Naive B cell (primary cell): Measurements from ENCODE around the gene ZNRD2. TPM values are rescaled to one million over a fixed set of nuclear protein-coding genes. Genes with fewer than 3 reads are reported as not detected.

Experiments used
- ATAC-seq, 2 donors: fragments of 150-1000 bp; cut with Tn5 transposase; 2 replicates each; pipeline ENCODE4 v1.10.0; 2021; ENCODE audit warnings: low read depth in 2 of 2, mild to moderate bottlenecking in 2 of 2, moderate library complexity in 2 of 2
- DNase-seq: peaks from one replicate; pipeline ENCODE4 v3.0.0; 2022
- H3K27ac Mint-ChIP-seq, 6 donors: one replicate each; pipeline ENCODE4 v1.8.0; 2020 to 2022; ENCODE audit warnings: mild to moderate bottlenecking in 6 of 6, mixed read lengths in 6 of 6, moderate library complexity in 5 of 6, inconsistent platforms in 2 of 6
- H3K27me3 Mint-ChIP-seq, 3 donors: one replicate each; pipeline ENCODE4 v1.8.0; 2021 to 2022; ENCODE audit warnings: mixed read lengths in 3 of 3, mild to moderate bottlenecking in 1 of 3
- H3K36me3 Mint-ChIP-seq, 2 donors: one replicate each; pipeline ENCODE4 v1.8.0; 2020 to 2022; ENCODE audit warnings: mixed read lengths in 2 of 2, inconsistent platforms in 1 of 2, mild to moderate bottlenecking in 1 of 2
- H3K4me1 Mint-ChIP-seq, 3 donors: one replicate each; pipeline ENCODE4 v1.8.0; 2020 to 2022; ENCODE audit warnings: mixed read lengths in 3 of 3, inconsistent platforms in 1 of 3, mild to moderate bottlenecking in 1 of 3, moderate library complexity in 1 of 3
- H3K4me3 Mint-ChIP-seq, 8 donors: one replicate each; pipeline ENCODE4 v1.8.0; 2020 to 2022; ENCODE audit warnings: mild to moderate bottlenecking in 8 of 8, mixed read lengths in 8 of 8, moderate library complexity in 8 of 8, inconsistent platforms in 2 of 8
- H3K9me3 Mint-ChIP-seq, 7 donors: one replicate each; pipeline ENCODE4 v1.8.0; 2020 to 2022; ENCODE audit warnings: mixed read lengths in 7 of 7, mild to moderate bottlenecking in 5 of 7, inconsistent platforms in 2 of 7, moderate library complexity in 1 of 7
- polyA plus RNA-seq, 6 donors: library from polyadenylated mRNA; unstranded; fragments of 300-500 nt; fragmentation: Illumina TruSeq; gene quantifications; one replicate each; pipeline ENCODE4 v1.2.3, GENCODE V29; 2021; ENCODE audit warnings: low read depth in 6 of 6

The ZNRD2 gene
- polyA plus RNA-seq, 6 donors from 2014 or later: 56.9 to 74.5 (median 69.8) TPM

DNA sequence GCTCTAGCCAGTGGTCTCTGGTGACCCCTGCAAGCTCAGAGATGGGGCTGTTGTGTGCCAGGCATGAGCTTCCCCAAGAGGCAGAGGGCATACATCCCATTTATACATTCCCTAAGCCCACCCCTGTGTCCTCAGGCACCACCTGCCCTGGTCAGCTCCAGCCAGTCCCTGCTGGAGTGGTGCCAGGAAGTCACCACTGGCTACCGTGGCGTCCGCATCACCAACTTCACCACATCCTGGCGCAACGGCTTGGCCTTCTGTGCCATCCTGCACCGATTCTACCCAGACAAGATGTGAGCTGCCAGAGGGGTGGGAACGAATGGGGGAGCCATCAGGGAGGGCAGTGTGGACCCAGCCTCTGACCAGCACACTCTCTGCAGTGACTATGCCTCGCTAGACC lies 13.8 kb downstream of the ZNRD2 start:
- ATAC-seq (no peak), DNase-seq (no peak)
- Mint-ChIP-seq H3K4me3 (peak overlapping the region in 1 of 8 donors; percentile 47), H3K4me1 (peaks cover 38 to 42% (median 40%) of the 10 kb centered on the region in 3 donors), H3K27ac (peak overlapping the region in 1 of 6 donors; percentile 69), H3K9me3 (no peaks in the 10 kb centered on the region), H3K27me3 (no peaks in the 10 kb centered on the region), H3K36me3 (peaks cover 0 to 6% of the 10 kb centered on the region in 2 donors)

DNA sequence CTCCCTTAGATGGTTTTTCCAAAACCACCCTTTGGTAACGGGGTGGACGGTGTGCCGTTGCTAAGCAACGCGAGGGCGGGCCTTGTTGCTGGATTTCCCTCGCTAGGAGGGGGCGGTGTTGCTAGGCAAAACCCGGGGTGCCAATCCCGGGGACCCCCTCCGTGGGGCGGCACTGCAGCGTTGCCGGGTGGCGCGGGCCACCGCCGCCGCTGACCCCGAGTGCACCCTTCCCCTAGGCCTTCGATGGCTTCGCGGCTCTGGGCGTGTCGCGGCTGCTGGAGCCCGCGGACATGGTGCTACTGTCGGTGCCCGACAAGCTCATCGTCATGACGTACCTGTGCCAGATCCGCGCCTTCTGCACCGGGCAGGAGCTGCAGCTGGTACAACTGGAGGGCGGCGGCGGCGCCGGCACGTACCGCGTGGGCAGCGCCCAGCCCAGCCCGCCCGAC lies 14.5 kb downstream of the ZNRD2 start:
- no peaks in the 10 kb centered on the region for H3K9me3 Mint-ChIP-seq
- ATAC-seq: no peak
- H3K27ac Mint-ChIP-seq: no peak overlapping the region
- no peak overlapping the region for H3K4me3 Mint-ChIP-seq
- H3K4me1 Mint-ChIP-seq: peaks cover 40 to 46% (median 41%) of the 10 kb centered on the region in 3 donors
- no peaks in the 10 kb centered on the region for H3K27me3 Mint-ChIP-seq
- peaks cover 0 to 6% of the 10 kb centered on the region in 2 donors for H3K36me3 Mint-ChIP-seq
- DNase-seq: no peak

DNA sequence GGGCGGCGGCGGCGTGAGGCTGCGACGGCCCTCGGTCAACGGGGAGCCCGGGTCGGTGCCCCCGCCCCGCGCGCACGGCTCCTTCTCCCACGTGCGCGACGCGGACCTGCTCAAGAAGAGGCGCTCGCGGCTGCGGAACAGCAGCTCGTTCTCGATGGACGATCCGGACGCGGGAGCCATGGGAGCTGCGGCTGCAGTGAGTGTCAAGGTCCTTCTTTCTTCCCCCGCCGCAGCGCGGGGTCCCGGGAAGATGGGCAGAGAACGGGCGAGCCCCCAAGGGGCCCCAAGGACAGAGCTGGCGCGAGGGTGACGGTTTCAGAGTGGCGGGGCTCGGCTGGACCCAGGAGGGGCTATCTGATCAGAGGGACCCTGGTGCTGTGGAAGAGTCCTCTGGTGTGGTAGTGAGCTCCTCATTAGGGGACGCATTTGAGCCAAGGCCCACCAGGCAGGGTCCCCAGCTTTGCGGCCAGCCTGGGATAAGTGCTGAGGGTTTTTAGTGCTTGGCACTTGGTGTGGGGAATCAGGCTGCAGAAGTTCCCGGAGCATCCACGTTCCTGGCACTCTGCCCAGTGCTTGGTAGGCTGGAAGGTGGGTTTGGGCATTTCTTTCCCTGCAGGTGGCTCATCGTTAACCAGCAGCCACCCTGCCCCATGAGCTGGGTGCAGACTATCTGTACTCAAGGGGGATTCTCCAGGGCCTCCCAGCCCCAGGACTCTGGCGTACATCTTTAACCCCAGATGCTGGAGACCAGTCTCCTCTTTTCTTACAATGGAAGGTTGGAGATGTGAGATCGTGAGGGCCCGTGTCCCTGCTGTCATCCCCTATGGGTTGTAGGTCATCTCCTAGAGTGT lies 15.3 kb downstream of the ZNRD2 start:
- DNase-seq: no peak

DNA sequence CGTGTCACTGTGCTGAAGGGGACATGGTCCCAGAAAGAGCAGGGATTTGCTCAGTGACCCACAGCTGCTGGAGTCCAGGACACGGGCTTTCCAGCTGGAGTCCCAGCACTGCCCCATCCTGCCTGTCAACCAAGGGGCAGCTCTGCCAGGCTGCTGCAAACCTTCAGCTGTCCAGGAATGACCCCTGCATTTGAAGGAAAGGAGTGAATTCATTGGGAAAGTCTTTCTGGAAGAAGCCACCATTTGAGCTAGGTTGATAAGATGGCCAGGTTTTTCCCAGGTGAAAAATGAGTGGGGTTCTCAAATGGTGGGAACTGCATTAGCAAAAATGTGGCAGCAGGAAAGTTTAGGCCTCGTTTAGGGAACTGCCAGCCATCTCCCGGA lies 16.0 kb downstream of the ZNRD2 start:
- Mint-ChIP-seq H3K4me1 (peaks cover 40 to 50% (median 47%) of the 10 kb centered on the region in 3 donors), H3K4me3 (peak overlapping the region in 3 of 8 donors; percentile 19 to 47 (median 33)), H3K36me3 (no peaks in the 10 kb centered on the region), H3K27me3 (no peaks in the 10 kb centered on the region), H3K9me3 (no peaks in the 10 kb centered on the region), H3K27ac (peak overlapping the region in 5 of 6 donors; percentile 9 to 95 (median 93))
- ATAC-seq (no peak), DNase-seq (no peak)

More for the DNA sequence above, 15.3 kb downstream of the ZNRD2 start:
- no peak for ATAC-seq
- H3K9me3 Mint-ChIP-seq: no peaks in the 10 kb centered on the region
- peaks cover 40 to 50% (median 45%) of the 10 kb centered on the region in 3 donors for H3K4me1 Mint-ChIP-seq
- peak overlapping the region in 4 of 6 donors; percentile 9 to 95 (median 83) for H3K27ac Mint-ChIP-seq
- H3K27me3 Mint-ChIP-seq: no peaks in the 10 kb centered on the region
- peak overlapping the region in 2 of 8 donors; percentile 33 to 47 for H3K4me3 Mint-ChIP-seq
- peaks cover 0 to 5% of the 10 kb centered on the region in 2 donors for H3K36me3 Mint-ChIP-seq

DNA sequence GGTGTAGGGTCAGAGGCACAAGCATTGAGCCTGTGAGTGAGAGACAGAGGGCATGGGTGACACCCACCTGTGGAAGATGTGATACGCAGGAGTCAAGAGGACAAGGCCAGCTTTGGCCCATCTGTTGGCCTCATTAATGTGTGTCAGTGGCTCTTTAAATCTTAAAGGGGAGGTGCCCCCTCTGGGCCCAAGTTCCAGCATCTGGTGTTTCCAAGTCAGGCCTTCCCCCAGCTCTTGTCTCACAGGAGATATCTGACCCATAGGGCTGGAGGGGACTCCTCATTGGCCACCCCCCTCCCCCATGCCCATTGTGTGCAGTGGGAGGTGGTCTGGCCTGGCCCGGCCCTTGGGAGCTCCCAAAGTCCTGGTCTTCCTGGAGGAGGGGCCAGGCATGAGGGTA lies 16.4 kb downstream of the ZNRD2 start:
- Mint-ChIP-seq H3K9me3 (no peaks in the 10 kb centered on the region), H3K27ac (peak overlapping the region in 5 of 6 donors; percentile 58 to 95 (median 93)), H3K27me3 (no peaks in the 10 kb centered on the region), H3K4me3 (peak overlapping the region in 2 of 8 donors; percentile 19 to 76), H3K4me1 (peaks cover 40 to 50% (median 47%) of the 10 kb centered on the region in 3 donors), H3K36me3 (no peaks in the 10 kb centered on the region)
- no peak for DNase-seq
- no peak for ATAC-seq

DNA sequence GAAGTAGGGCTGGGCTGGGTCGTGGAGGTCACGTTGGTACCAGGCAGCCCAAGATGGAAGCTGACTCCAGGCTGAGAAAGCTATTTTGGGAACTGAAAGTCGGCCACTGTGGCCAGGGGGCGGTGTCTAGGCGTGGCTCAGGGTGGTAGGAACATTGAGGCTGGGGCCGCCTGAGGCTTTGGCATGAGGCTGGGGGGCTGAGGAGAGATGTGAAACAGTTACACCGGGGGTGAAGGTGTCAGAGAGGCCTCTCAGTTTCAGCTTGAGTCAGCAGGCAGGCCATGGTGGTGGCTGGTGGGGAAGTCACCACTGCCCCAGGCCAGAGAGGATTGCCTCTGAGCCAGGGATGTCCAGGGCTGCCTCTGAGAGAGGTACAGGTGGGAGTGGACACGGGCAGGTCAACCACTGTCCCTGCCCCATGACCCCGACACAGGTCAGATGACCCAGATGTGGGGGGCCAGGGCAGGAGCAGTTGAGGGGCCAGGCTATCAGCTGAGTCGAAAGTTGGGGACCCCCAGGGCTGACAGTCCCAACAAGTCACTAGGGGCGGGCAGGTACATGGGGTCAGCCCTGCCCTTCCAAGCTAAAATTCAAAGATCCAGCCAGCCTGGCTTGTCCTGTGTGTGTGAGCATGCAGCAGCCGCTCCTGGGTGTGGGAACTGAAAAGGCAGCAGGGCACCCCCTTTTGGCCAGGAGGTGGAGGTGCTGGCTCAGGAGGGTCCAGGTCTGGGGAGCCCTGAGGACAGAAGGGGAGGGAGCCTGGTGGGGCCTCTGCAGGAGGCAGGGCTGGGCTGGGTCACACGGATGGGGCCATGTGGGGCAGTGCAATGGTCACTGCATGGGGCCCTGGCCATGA lies 18.1 kb downstream of the ZNRD2 start:
- H3K4me3 Mint-ChIP-seq: peak overlapping the region in 7 of 8 donors; percentile 4 to 89 (median 76)
- H3K36me3 Mint-ChIP-seq: no peaks in the 10 kb centered on the region
- DNase-seq (peak; percentile 75), ATAC-seq (peak; percentile 80 to 82)
- H3K4me1 Mint-ChIP-seq: peaks cover 36 to 43% (median 43%) of the 10 kb centered on the region in 3 donors
- no peaks in the 10 kb centered on the region for H3K9me3 Mint-ChIP-seq
- peak overlapping the region; percentile 93 to 97 (median 96) for H3K27ac Mint-ChIP-seq
- H3K27me3 Mint-ChIP-seq: no peaks in the 10 kb centered on the region

DNA sequence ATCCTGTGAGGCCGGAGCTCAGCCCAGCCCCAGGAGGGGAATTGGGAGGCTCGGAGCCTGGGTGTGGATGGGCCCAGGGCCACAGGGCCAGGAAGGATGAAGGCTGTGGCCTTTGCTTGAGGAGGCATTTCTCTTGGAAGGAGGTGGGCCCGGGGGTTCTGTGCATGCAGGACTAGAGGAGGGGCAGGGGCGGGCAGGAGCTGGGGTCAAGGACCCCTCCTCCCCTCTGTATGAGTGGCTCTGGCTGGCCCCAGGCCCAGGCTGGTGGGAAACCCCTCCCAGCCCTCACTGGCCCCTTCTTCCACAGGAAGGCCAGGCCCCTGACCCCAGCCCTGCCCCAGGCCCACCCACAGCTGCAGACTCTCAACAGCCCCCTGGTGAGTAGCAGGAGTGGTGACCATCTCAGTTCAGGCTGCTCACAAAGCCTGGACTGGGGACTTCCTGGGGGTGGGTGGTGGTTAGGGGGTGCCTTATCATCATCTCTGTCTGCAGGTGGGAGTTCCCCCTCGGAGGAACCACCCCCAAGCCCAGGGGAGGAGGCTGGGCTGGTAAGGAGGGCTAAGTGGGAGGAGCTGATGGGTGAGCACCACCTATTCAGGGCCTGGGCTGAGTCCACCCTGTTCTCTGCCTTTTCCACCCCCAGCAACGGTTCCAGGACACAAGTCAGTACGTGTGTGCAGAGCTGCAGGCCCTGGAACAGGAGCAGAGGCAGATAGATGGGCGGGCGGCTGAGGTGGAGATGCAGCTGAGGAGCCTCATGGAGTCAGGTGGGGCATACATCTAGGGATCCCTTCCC lies 19.4 kb downstream of the ZNRD2 start:
- Mint-ChIP-seq H3K27me3 (no peaks in the 10 kb centered on the region), H3K4me1 (peaks cover 30 to 41% (median 38%) of the 10 kb centered on the region in 3 donors), H3K4me3 (no peak overlapping the region), H3K27ac (peak overlapping the region in 4 of 6 donors; percentile 54 to 95 (median 90)), H3K36me3 (no peaks in the 10 kb centered on the region), H3K9me3 (no peaks in the 10 kb centered on the region)
- DNase-seq: peak; percentile 35
- peak; percentile 21 to 24 for ATAC-seq

DNA sequence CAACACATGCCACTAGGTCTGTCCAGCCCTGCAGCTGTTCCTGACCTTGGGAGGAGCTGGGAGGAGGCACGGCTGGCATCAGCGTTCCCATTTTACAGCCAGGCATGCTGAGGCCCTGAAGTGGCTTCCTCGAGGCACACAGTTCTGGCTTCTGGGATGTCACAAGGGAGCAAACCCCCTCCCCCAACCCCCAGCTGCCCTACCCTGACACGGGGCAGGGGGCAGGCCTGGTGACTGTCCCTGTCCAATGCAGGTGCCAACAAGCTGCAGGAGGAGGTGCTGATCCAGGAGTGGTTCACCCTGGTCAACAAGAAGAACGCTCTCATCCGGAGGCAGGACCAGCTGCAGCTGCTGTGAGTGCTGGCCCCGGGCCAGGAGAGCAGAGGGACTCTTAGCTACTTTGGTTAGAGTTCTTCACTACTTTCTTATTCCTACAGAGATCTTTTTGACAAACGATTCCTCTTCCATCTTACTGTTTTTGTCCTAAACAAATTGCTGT lies 20.0 kb downstream of the ZNRD2 start:
- H3K36me3 Mint-ChIP-seq: no peaks in the 10 kb centered on the region
- H3K4me1 Mint-ChIP-seq: peaks cover 33 to 44% (median 44%) of the 10 kb centered on the region in 3 donors
- no peak overlapping the region for H3K4me3 Mint-ChIP-seq
- no peaks in the 10 kb centered on the region for H3K27me3 Mint-ChIP-seq
- no peak for ATAC-seq
- no peaks in the 10 kb centered on the region for H3K9me3 Mint-ChIP-seq
- H3K27ac Mint-ChIP-seq: peak overlapping the region in 1 of 6 donors; percentile 68
- no peak for DNase-seq

DNA sequence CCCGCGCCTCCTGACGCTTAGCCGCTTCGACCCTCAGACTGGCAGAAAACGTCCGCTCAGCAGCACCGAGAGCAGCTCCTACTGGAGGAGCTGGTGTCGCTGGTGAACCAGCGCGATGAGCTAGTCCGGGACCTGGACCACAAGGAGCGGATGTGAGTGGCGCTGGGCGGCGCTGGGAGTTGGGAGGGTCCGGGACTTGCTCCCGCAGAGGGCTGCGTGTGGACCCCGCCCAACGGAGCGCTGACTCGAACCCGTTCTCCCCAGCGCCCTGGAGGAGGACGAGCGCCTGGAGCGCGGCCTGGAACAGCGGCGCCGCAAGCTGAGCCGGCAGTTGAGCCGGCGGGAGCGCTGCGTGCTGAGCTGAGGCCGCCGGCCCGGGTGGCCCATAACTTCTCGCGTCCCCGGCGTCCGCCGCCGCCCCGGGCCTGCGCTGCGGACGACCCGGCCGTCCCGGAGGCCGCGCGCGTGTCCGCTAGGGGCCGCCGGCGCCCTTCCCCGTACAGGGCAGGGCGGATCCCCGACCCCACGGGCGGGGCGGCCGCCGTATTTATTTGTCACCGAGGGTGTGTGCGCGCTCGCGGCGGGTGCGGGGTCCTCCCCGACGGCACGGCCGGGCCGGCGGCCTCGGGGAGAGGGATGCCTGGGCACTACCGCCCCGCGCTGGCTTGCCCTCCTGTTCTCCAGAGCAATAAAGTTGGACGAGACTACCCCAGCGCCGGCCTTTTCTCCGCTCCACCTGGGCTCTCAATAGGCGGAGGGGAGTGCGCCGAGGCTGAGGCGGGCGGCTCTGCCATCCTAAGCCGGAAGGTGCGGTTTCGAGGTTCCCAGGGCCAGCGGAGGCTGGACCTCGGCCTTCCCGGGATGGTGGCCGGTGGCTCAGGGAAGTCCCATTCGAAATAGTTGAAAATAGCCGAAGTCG lies 21.9 kb downstream of the ZNRD2 start:
- no peaks in the 10 kb centered on the region for H3K9me3 Mint-ChIP-seq

DNA sequence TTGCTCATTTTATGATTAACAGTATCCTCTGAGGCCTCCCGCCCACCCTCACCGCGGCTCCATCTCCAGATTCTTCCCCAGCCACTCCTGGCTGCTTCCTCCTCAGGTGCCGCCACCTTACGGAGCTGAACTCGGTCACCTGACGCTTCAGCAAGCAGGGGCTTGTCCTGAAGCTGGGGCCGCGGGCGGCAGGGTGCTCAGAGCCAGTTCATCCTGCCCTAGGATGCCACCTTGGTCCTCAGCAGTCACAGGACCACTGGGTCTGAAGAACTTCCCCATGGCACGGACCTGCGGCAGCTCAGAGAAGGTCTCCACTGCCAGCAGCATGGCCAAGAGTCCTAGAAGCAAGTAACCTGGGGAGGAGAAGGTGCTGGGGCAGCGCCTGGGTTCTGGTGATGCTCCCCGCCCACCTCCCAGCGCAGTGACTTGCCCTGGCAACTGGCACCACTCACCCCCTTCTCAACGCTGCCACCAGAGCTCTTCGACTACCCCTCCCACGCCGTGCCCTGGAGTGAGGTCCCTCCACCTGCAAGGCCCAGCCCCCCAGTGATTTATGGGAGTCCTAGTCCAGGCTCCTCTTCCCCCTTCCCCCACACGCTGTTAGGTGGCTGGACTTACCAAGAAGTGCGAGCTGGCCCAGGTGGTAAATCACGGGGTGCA lies 22.7 kb downstream of the ZNRD2 start:
- DNase-seq (no peak), ATAC-seq (no peak)
- H3K4me1 Mint-ChIP-seq: peaks cover 22 to 28% (median 25%) of the 10 kb centered on the region in 3 donors
- no peaks in the 10 kb centered on the region for H3K27me3 Mint-ChIP-seq
- H3K4me3 Mint-ChIP-seq: no peak overlapping the region
- no peaks in the 10 kb centered on the region for H3K9me3 Mint-ChIP-seq
- H3K27ac Mint-ChIP-seq: no peak overlapping the region
- no peaks in the 10 kb centered on the region for H3K36me3 Mint-ChIP-seq

More for the DNA sequence above, 21.9 kb downstream of the ZNRD2 start:
- Mint-ChIP-seq H3K27ac (no peak overlapping the region), H3K4me3 (peak overlapping the region in 1 of 8 donors; percentile 47), H3K4me1 (peaks cover 30 to 36% (median 31%) of the 10 kb centered on the region in 3 donors), H3K27me3 (no peaks in the 10 kb centered on the region), H3K36me3 (no peaks in the 10 kb centered on the region)
- DNase-seq: no peak
- no peak for ATAC-seq

DNA sequence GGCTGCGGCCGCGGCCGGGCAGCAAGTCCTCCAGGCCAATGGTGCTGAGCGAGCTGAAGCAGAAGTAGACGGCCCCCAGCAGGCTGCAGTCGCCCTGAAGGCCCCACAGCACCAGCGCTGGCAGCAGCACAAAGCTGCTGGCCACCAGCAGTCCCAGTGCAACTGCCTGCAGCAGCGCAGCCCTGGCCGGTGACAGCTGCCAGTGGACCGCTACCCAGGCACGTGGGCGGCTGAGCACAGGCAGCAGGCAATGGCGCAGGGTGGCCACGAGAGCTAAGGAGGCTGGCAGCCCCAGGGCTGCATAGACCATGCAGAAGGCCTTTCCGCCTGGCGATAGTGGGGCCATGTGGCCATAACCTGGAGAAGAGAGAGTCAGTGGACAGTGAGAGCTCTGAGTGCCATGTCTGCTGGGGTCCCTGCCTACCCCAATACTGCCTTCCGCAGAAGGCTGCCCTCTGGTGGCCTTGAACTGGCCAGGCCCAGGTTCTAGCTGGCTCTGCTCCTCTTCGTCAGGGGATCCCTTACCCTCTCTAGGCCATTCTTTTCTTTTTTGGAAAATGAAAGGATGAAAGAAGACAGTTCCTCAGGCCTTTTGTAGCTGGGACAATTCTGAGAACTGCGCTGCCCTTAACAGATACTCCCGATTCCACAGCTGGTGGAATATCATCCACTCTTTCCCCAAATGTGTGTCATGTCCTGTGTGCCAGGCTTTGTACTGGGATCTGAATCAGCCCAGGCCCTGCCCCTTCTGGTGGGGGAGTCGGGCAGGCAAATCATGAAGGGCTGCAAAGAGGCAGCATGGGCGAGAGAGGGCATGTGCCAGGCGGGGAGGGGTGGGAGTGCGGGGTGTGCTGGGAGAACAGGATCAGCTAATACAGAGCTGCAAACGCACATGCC lies 23.5 kb downstream of the ZNRD2 start:
- DNase-seq (peak; percentile 35), ATAC-seq (peak; percentile 57 to 65)
- Mint-ChIP-seq H3K36me3 (no peaks in the 10 kb centered on the region), H3K27ac (peak overlapping the region in 1 of 6 donors; percentile 6), H3K4me1 (peaks cover 15 to 20% (median 17%) of the 10 kb centered on the region in 3 donors), H3K9me3 (no peaks in the 10 kb centered on the region), H3K4me3 (no peak overlapping the region), H3K27me3 (no peaks in the 10 kb centered on the region)
